Measurements from ENCODE around the gene PPP1R12B.
A peak's percentile ranks its signal among the peaks of the same experiment; 100 is the strongest.
"Not testable (repeated sequence)": the region's sequence is repeated elsewhere in the genome, so short reads cannot be mapped to it uniquely, and the experiment has no call there.

The PPP1R12B gene

DNA sequence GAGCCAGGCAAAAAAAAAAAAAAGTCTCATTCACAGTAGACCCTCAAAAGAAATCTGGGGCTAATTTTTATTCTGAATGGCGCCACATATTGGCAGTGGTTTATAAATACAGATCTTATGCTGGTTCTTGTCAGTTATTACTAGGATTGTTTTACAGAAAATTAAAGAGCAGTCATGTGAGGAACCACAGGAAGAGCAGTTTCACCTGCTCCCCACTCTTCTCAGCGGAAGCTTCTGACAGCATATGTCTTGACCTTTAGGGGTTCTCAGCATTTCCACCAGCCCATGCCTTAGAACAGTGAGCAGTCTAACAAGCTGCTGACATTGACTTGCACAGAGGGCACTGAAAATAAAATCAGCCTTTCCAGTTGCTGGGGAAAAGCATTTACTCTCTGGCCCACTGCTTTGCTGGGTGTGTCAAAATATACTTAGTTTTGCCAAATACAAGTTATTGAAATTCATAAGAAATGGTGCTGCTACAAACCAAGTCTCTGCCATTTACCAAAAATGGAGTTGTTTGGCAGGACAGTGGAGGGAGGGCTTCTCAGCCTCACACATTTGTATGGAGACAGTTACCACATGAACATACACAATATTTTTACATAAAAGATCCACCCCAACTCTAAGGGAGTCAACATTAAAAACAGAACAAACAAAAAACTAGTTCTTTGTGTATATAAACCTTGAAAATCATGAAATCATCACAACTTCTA, 217.5 kb downstream of the PPP1R12B start:
- DNase-seq, result no peak

- no peak for DNase-seq
These were observed 219.2 kb downstream of the PPP1R12B start for GRCh38 chr1:202567738-202568137.

DNA sequence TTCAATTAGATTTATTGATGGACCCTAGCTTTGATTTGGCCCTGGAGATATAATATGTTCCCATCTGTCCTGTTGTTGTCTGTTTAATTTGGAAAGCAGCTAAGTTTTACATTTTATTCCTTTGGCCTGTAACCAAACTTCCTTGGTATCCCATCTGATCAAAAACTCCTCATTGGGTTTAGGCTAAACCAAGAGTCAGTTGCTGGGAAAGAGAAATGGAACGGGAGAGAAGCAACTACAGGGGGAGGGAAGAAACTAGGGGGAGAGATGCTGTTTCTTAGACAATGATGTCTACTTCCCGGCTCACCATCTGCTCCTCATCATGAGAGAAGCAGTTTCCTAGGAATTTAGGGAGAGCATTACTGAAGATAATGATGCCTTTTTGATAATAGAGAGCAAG, 219.9 kb downstream of the PPP1R12B start:
- DNase-seq, result no peak

- DNase-seq, result no peak
These were observed 220.3 kb downstream of the PPP1R12B start for GRCh38 chr1:202568826-202569225.

- no peak for DNase-seq
These were observed 221.2 kb downstream of the PPP1R12B start for GRCh38 chr1:202569393-202570322.

DNA sequence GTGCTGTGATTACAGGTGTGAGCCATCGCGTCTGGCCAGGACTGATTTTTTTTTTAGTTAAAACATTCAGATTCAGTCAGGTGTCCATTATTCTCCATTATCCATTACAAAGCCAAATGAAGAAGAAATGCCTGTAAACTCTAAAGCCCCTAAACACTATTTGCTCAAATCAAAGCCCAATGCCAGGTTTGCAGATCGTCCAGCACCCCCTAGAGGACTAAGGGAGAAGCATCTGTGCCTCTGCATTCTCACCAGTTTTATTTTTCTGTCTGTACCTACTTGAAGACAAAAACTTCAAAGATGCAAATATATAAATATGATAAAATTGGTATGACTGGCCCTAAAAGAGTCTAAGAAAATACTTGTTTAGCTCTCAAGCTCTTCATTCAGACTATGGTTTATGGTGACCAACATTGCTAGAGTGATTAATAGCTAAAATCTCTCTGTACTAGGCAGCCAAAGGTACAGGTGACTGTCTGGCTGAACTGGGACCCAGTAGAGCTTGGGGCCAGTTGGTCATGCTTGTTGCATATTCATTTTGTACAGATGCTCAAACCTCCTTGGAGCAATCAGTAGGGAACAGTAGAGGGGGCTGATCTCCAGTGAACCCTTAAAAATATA, 223.3 kb downstream of the PPP1R12B start:
- peak; percentile 40 for DNase-seq

GRCh38 chr1:202572867-202573266, 224.4 kb downstream of the PPP1R12B start:
- no peak for DNase-seq

DNA sequence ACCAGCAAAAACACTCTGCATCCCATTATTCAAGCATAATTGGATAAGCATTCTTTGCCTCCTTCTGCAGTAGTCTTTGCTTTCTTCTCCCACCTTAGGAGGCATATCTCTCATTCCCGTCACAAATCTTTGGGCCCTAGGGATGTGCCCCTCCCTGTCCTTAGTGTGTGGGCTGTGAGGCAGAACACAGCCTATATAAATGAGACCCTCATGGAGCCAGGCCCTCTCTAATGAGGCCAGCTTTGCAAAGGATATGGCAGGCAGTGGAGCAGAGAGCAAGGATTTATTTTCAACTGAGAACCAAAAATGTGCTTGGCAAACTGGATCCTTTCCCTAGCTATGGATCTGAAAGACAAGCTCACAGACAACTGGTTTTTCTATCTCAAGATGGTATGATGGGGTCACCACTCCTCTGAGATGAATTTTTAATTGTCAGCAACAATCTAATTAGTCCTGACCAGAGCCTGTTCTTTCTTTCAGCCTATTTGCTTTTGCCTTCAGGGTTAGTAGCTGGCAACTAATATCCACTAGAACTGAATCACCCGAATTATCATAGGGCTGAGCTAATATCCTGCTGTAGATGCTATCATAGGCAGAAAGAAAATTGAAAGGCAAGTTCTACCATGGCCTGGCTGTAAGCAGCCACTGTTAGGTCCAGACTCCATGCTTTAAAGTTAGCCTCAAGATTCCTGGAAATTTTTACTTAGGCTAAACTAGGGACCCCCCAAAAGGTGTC, 227.6 kb downstream of the PPP1R12B start:
- no peak for DNase-seq

DNA sequence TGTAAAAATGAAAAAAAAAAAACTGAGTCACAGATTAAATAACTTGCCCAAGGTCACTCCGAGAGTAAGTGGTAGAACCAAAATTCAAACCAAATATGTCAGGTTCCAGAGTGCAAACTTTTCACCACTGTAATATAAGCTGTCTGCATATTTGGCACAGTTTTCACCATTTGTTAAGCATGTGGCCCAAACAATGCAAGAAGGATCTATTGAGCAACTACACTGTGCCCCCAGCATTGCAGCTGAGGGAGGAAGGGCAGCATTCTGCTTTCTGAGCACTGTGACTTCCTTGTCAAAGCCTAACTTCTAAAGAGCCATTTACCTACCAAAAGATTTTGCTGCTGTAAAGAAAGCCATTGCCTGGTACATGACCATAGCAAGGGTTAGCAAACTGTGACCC, 228.3 kb downstream of the PPP1R12B start:
- peak; percentile 84 for DNase-seq

DNA sequence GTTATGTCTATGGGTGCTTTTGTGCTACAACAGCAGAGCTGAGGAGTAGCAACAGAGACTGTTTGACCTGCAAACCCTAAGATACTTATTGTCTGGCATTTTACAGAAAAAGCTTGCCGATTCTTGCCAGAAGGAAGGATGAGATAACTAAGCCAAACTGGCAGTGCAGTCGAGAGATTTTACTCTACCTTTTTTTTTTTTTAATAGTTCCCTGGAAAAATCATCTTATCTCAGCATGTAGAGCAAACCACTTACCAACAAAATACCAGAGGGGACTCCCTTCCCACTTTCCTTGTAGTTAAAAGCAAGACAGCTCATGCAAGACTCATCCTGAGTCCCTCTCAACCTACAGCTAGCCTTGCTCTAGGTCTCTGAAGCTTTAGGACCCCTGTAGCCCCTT, 228.9 kb downstream of the PPP1R12B start:
- DNase-seq, result no peak

- no peak for DNase-seq
These were observed 229.6 kb downstream of the PPP1R12B start for GRCh38 chr1:202578001-202578504.

DNA sequence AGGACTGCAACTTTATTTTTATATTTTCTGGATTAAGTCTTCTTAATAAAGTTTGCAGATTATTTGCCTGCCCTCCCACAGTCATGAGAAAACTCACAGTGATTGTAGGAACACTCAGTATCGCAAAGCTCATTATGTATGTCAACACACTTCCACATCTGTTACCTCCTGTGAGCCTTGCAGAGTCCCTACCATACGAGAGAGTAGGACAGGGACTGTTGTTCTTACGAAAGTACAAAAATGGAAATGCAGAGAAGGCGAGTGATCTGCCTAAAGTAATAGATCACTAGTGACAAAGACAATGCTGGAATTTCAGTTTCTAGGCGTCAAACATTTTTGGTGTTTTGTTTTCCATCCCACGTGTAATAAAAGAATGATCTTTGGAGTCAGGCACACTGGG, 230.1 kb downstream of the PPP1R12B start:
- no peak for DNase-seq

- DNase-seq, result no peak
These were observed 231.3 kb downstream of the PPP1R12B start for GRCh38 chr1:202579806-202580205.

- DNase-seq, result no peak
These were observed 232.1 kb downstream of the PPP1R12B start for GRCh38 chr1:202580619-202581018.

- not testable (repeated sequence) for DNase-seq
These were observed 233.9 kb downstream of the PPP1R12B start for GRCh38 chr1:202582350-202582749.

GRCh38 chr1:202584707-202585589, 236.4 kb downstream of the PPP1R12B start:
- DNase-seq, result no peak

- no peak for DNase-seq
These were observed 237.1 kb downstream of the PPP1R12B start for GRCh38 chr1:202585590-202585933.

- peak; percentile 86 for DNase-seq
These were observed 237.7 kb downstream of the PPP1R12B start for GRCh38 chr1:202586018-202586821.

DNA sequence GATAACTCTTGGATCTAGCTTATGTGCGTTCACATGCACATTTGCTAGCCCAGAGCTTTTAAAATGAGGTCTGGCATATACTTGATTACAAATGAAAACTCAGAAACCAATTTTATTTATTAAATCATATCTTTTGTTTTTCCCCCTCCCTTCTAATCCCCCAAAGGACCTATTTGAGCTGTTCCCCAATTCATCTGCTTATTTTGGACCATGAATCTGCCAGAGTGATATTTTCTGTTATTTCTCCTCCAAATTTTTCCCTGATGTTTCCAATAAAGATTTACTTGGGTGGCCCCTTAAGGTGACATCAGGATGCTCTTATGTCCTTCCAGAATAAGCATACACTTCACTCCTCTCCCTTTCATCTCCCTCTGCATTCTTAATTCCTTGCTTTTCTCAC, 238.4 kb downstream of the PPP1R12B start:
- no peak for DNase-seq

DNA sequence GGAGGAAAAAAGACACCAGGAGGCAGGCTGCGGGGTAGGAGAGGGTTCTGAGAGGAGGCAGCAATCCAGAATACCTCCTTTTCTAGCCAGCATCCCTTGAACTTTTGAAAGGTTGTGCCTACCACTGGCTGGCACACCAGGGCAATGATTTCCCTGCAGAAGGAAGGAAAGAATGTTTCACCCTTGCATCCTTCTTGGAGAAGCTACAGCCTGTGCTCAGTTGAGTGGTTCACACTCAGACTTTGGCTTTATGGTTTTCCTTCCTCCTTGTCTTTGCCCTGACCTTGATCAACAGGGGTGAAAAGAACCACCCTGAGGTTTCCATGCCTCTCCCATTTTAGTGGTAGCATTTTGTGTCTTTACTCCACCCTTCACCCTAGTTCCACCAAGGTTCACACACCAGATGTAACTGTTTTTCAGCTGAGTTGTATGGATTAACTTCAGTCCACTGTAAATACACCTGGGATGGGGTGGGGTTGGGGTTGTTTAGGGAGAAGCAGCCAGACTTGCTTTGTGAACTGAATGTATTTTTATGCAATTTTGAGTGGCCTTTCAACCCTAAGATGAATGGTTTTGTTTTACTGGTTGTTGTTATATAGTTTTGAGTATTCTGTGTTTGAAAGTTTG, 239.5 kb downstream of the PPP1R12B start:
- no peak for DNase-seq

All from MV-4-11 (cell line).